Liver (tissue), 9 donors: ENCODE measurements around the gene RALGDS. TPM values are rescaled to one million over a fixed set of nuclear protein-coding genes. Genes with fewer than 3 reads are reported as not detected.

Source experiments
- DNase-seq: peaks from one replicate; pipeline ENCODE4 v3.0.0-alpha.2; 2017; ENCODE audit warnings: low spot score
- H3K27ac ChIP-seq, 2 donors: one replicate each; pipeline ENCODE4 v1.7.0; 2013; ENCODE audit warnings: inconsistent platforms in 2 of 2, low read length in 2 of 2, control low read depth in 1 of 2, low read depth in 1 of 2, mild to moderate bottlenecking in 1 of 2
- H3K27me3 ChIP-seq, 4 donors: one replicate each; pipeline versions ENCODE4 v1.6.1 to v1.7.0; 2013; ENCODE audit warnings: low read length in 3 of 4, inconsistent platforms in 1 of 4, mild to moderate bottlenecking in 1 of 4, moderate library complexity in 1 of 4; ENCODE audit not compliant: control insufficient read depth in 4 of 4, insufficient read depth in 4 of 4
- H3K36me3 ChIP-seq, 4 donors: one replicate each; pipeline versions ENCODE4 v1.6.1 to v1.7.0; 2013; ENCODE audit warnings: low read length in 3 of 4, mild to moderate bottlenecking in 3 of 4, low read depth in 1 of 4, moderate library complexity in 1 of 4; ENCODE audit not compliant: control insufficient read depth in 4 of 4, insufficient read depth in 3 of 4
- H3K4me1 ChIP-seq, 4 donors: one replicate each; pipeline versions ENCODE4 v1.6.1 to v1.7.0; 2013; ENCODE audit warnings: low read length in 3 of 4, mild to moderate bottlenecking in 3 of 4, moderate library complexity in 1 of 4; ENCODE audit not compliant: control insufficient read depth in 4 of 4, insufficient read depth in 4 of 4
- H3K4me3 ChIP-seq, 3 donors: one replicate each; pipeline versions ENCODE4 v1.6.1 to v1.7.0; 2013; ENCODE audit warnings: low read length in 3 of 3, control low read depth in 1 of 3, low read depth in 1 of 3, mild to moderate bottlenecking in 1 of 3
- H3K9ac ChIP-seq, 2 donors: one replicate each; pipeline ENCODE4 v1.7.0; 2013; ENCODE audit warnings: low read length in 2 of 2, mild to moderate bottlenecking in 2 of 2, moderate library complexity in 2 of 2, control low read depth in 1 of 2, low read depth in 1 of 2
- H3K9me3 ChIP-seq, 4 donors: one replicate each; pipeline versions ENCODE4 v1.6.1 to v1.7.0; 2013; ENCODE audit warnings: low read length in 3 of 4; ENCODE audit not compliant: control insufficient read depth in 4 of 4
- EGR1 ChIP-seq, 2 donors: IDR thresholded peaks; 2 replicates each; pipeline ENCODE4 v1.6.1; 2016 to 2018; ENCODE audit warnings: antibody characterized with exemption in 2 of 2, low read depth in 2 of 2
- FOXA1 ChIP-seq: IDR thresholded peaks from 2 replicates; pipeline ENCODE4 v1.6.1; 2016; ENCODE audit warnings: antibody characterized with exemption
- FOXA2 ChIP-seq: IDR thresholded peaks from 2 replicates; pipeline ENCODE4 v1.6.1; 2016; ENCODE audit warnings: antibody characterized with exemption
- GABPA ChIP-seq, 2 donors: IDR thresholded peaks in 1 of 2; conservative IDR thresholded peaks in 1 of 2; 2 replicates each; pipeline ENCODE4 v1.6.1; 2016; ENCODE audit warnings: antibody characterized with exemption in 2 of 2, mild to moderate bottlenecking in 1 of 2, moderate library complexity in 1 of 2
- HNF4A ChIP-seq, 2 donors: conservative IDR thresholded peaks; 2 replicates each; pipeline ENCODE4 v1.6.1; 2016; ENCODE audit warnings: antibody characterized with exemption in 2 of 2, mild to moderate bottlenecking in 2 of 2
- HNF4G ChIP-seq: IDR thresholded peaks from 2 replicates; pipeline ENCODE4 v1.6.1; 2016; ENCODE audit warnings: antibody characterized with exemption
- JUND ChIP-seq, 2 donors: IDR thresholded peaks; 2 replicates each; pipeline ENCODE4 v1.6.1; 2016; ENCODE audit warnings: antibody characterized with exemption in 2 of 2
- RXRA ChIP-seq, 2 donors: IDR thresholded peaks; 2 replicates each; pipeline ENCODE4 v1.6.1; 2017 to 2018; ENCODE audit warnings: antibody characterized with exemption in 2 of 2, mild to moderate bottlenecking in 1 of 2
- TAF1 ChIP-seq: conservative IDR thresholded peaks from 2 replicates; pipeline ENCODE4 v1.6.1; 2016; ENCODE audit warnings: antibody characterized with exemption, mild to moderate bottlenecking
- YY1 ChIP-seq: IDR thresholded peaks from 2 replicates; pipeline ENCODE4 v1.6.1; 2016; ENCODE audit warnings: antibody characterized with exemption, mild to moderate bottlenecking
- WGBS: extraction: QIAGEN DNeasy Blood & Tissue Kit; methylation state at CpG from one replicate; pipeline ENCODE4 v1.1.7; 2013; 5-methylcytosine and 5-hydroxymethylcytosine counted together
- polyA plus RNA-seq, 2 donors: library from polyadenylated mRNA; stranded (reverse) in 1 of 2; unstranded in 1 of 2; fragments of 200-250 nt in 1 of 2; fragments of >200 nt in 1 of 2; fragmentation: Nextera tagmentation in 1 of 2; extraction: Ambion mirVana in 1 of 2; gene quantifications; one replicate each; pipeline versions ENCODE4 v1.2.1 to v1.2.3, GENCODE V29; 2013 to 2015
- total RNA-seq, 2 donors: library from RNA; depleted of rRNA; stranded (reverse); fragments of >200 nt; gene quantifications; one replicate each; pipeline ENCODE4 v1.2.3, GENCODE V29; 2014
- TF ChIP-seq, protein P1 (sequence below): IDR thresholded peaks from 2 replicates; pipeline ENCODE4 v1.6.1; 2016; ENCODE audit warnings: antibody characterized with exemption, mild to moderate bottlenecking
- TF ChIP-seq, protein P2 (sequence below): IDR thresholded peaks from 2 replicates; pipeline ENCODE4 v1.6.1; 2016; ENCODE audit warnings: antibody characterized with exemption
- TF ChIP-seq, protein P3 (sequence below): IDR thresholded peaks from 2 replicates; pipeline ENCODE4 v1.6.1; 2016; ENCODE audit warnings: antibody characterized with exemption
- TF ChIP-seq, protein P4 (sequence below): IDR thresholded peaks from 2 replicates; pipeline ENCODE4 v1.6.1; 2016; ENCODE audit warnings: antibody characterized with exemption
- TF ChIP-seq, protein P5 (sequence below): fragments of 150-350 bp; IDR thresholded peaks from 2 replicates; pipeline ENCODE4 v1.5.1; 2017; ENCODE audit warnings: improper control_type of control experiment, low read depth, low read length; ENCODE audit not compliant: missing input control
- donor health status: healthy.
- donor health status: healthy.
- donor health status: healthy.
- donor health status: healthy.
- donor health status: healthy.

RALGDS gene
- total and polyA plus RNA-seq, 4 donors: 1.3 to 19.0 (median 7.3) TPM

DNA sequence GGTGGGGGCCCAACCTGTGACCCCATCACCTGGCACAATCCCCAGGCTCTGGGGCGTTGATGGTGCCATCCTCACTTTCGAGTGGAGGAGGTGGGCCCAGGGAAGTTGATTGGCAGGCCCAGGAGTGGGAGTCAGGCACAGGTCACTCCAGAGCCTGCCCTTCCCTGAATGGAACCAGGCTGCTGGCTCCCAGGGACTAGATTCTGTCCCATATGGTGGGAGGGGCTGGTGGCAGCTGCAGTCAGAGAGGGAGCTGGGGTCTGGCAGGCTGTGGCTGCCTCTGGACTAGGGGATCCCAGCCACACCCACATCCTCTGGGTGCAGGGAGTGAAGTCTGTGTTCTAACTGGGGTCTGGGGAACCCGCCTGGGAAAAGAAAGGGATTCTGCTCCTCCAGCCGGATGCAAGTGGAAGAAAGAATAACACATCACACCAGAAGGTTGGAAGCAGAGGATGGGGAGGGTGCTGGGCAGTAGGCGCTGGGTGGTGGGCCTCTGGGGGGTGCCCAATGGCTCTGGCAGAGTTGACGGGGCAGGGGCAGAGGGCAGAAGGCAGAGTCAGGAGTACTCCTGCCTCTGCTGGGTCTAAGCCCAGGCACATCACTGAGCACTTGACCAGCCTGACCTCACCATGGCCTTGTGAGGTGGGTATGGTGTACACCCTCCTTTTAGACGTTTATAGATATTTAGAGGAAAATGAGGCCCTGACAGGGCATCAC, 33.5 kb downstream of the RALGDS start:
- Histone ChIP-seq H3K4me1 (no peaks in the 10 kb centered on the region), H3K9ac (no peak overlapping the region), H3K4me3 (no peak overlapping the region), H3K27me3 (no peaks in the 10 kb centered on the region), H3K9me3 (no peaks in the 10 kb centered on the region), H3K36me3 (no peaks in the 10 kb centered on the region), H3K27ac (no peak overlapping the region)
- DNase-seq: no peak
- TF ChIP-seq YY1 (no peak), RXRA (IDR thresholded peaks at IDR 0.05) (no peak), FOXA2 (no peak), TAF1 (no peak), HNF4A (conservative IDR thresholded peaks at IDR 0.05) (no peak), EGR1 (IDR thresholded peaks at IDR 0.05; ENCODE audit: low read depth in 2 of 2) (no peak), FOXA1 (no peak), HNF4G (no peak)
- TF ChIP-seq, protein P1, sequence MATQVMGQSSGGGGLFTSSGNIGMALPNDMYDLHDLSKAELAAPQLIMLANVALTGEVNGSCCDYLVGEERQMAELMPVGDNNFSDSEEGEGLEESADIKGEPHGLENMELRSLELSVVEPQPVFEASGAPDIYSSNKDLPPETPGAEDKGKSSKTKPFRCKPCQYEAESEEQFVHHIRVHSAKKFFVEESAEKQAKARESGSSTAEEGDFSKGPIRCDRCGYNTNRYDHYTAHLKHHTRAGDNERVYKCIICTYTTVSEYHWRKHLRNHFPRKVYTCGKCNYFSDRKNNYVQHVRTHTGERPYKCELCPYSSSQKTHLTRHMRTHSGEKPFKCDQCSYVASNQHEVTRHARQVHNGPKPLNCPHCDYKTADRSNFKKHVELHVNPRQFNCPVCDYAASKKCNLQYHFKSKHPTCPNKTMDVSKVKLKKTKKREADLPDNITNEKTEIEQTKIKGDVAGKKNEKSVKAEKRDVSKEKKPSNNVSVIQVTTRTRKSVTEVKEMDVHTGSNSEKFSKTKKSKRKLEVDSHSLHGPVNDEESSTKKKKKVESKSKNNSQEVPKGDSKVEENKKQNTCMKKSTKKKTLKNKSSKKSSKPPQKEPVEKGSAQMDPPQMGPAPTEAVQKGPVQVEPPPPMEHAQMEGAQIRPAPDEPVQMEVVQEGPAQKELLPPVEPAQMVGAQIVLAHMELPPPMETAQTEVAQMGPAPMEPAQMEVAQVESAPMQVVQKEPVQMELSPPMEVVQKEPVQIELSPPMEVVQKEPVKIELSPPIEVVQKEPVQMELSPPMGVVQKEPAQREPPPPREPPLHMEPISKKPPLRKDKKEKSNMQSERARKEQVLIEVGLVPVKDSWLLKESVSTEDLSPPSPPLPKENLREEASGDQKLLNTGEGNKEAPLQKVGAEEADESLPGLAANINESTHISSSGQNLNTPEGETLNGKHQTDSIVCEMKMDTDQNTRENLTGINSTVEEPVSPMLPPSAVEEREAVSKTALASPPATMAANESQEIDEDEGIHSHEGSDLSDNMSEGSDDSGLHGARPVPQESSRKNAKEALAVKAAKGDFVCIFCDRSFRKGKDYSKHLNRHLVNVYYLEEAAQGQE: no peak
- TF ChIP-seq, protein P2, sequence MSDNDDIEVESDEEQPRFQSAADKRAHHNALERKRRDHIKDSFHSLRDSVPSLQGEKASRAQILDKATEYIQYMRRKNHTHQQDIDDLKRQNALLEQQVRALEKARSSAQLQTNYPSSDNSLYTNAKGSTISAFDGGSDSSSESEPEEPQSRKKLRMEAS: no peak
- TF ChIP-seq, protein P3, sequence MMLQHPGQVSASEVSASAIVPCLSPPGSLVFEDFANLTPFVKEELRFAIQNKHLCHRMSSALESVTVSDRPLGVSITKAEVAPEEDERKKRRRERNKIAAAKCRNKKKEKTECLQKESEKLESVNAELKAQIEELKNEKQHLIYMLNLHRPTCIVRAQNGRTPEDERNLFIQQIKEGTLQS: no peak
- TF ChIP-seq, protein P4, sequence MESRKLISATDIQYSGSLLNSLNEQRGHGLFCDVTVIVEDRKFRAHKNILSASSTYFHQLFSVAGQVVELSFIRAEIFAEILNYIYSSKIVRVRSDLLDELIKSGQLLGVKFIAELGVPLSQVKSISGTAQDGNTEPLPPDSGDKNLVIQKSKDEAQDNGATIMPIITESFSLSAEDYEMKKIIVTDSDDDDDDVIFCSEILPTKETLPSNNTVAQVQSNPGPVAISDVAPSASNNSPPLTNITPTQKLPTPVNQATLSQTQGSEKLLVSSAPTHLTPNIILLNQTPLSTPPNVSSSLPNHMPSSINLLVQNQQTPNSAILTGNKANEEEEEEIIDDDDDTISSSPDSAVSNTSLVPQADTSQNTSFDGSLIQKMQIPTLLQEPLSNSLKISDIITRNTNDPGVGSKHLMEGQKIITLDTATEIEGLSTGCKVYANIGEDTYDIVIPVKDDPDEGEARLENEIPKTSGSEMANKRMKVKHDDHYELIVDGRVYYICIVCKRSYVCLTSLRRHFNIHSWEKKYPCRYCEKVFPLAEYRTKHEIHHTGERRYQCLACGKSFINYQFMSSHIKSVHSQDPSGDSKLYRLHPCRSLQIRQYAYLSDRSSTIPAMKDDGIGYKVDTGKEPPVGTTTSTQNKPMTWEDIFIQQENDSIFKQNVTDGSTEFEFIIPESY: no peak
- TF ChIP-seq, protein P5, sequence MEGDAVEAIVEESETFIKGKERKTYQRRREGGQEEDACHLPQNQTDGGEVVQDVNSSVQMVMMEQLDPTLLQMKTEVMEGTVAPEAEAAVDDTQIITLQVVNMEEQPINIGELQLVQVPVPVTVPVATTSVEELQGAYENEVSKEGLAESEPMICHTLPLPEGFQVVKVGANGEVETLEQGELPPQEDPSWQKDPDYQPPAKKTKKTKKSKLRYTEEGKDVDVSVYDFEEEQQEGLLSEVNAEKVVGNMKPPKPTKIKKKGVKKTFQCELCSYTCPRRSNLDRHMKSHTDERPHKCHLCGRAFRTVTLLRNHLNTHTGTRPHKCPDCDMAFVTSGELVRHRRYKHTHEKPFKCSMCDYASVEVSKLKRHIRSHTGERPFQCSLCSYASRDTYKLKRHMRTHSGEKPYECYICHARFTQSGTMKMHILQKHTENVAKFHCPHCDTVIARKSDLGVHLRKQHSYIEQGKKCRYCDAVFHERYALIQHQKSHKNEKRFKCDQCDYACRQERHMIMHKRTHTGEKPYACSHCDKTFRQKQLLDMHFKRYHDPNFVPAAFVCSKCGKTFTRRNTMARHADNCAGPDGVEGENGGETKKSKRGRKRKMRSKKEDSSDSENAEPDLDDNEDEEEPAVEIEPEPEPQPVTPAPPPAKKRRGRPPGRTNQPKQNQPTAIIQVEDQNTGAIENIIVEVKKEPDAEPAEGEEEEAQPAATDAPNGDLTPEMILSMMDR: no peak
- 79% methylated on average over 7 of the region's 7 CpGs for WGBS

DNA sequence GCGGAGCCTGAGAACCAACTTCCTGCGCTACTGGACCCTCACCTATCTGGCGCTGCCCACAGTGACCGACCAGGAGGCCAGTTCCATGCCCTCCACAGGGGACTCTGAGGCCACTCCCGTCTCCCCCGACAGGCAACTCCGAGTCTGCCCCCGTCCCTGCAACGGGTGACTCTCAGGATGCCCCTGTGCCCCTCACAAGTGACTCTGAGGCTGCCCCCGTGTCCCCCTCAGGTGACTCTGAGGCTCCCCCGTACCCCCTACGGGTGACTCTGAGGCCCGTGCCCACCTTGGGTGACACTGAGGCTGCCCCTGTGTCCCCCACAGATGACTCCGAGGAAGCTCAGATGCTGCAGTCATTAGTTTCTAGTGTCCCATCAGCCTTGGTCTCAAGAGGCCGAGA, 34.1 kb downstream of the RALGDS start:
- Histone ChIP-seq H3K9ac (no peak overlapping the region), H3K4me3 (no peak overlapping the region), H3K27me3 (no peaks in the 10 kb centered on the region), H3K36me3 (no peaks in the 10 kb centered on the region), H3K27ac (no peak overlapping the region), H3K4me1 (no peaks in the 10 kb centered on the region), H3K9me3 (no peaks in the 10 kb centered on the region)
- TF ChIP-seq, protein P4: no peak
- TF ChIP-seq, protein P1: no peak
- TF ChIP-seq GABPA (IDR thresholded peaks at IDR 0.05 in 1 of 2, conservative IDR thresholded peaks at IDR 0.05 in 1 of 2): no peak
- no peak for TF ChIP-seq JUND (IDR thresholded peaks at IDR 0.05)
- no peak for TF ChIP-seq FOXA1
- no peak for TF ChIP-seq RXRA (IDR thresholded peaks at IDR 0.05)
- TF ChIP-seq, protein P3: no peak
- no peak for DNase-seq
- 84% methylated on average over 15 of the region's 15 CpGs for WGBS
